ENCODE data around the gene ZEB2. TPM values are rescaled to one million over a fixed set of nuclear protein-coding genes. Genes with fewer than 3 reads are reported as not detected.

ZEB2 gene
- total RNA-seq, 5 donors from 2014 or later (not counting 1 experiment from before 2014, with no cell fraction given): 8.9 to 106 (median 23.7) TPM

DNA sequence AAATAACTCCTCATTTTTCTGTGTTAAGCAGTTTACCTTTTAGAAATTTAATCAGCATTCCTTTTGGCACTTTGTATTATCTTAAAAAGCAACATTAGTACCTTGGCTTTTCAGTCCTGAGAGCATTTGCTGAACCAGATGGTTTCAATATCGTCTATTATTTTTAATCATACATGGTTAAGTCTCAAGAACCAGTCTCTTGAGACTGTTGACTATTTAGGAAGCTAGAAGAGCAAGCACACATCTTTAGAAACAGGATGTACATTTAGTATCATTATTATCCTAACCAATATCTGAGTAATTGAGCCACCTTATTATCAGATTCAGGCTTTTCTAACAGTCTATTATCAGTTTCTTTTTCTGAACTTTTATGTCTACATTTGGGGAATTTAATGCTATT, 28.2 kb upstream of the ZEB2 start:
- H3K27ac Mint-ChIP-seq: no peak overlapping the region
- Histone ChIP-seq H3K4me1 (ENCODE audit: control insufficient read depth in 1 of 2, extremely low read depth in 1 of 2, insufficient read depth in 2 of 2, low read length in 2 of 2) (peaks cover 2 to 3% of the 10 kb centered on the region in 2 experiments), H3K27ac (ENCODE audit: low read length) (no peak overlapping the region), H3K4me3 (ENCODE audit: control insufficient read depth in 1 of 2, extremely low read depth in 1 of 2, low read length in 1 of 2) (no peak overlapping the region), H3K9me3 (no peaks in the 10 kb centered on the region), H3K36me3 (ENCODE audit: control insufficient read depth in 2 of 2, extremely low read depth in 1 of 2, insufficient read depth in 1 of 2, low read length in 1 of 2) (no peaks in the 10 kb centered on the region), H3K27me3 (replicated peaks in 1 of 2; ENCODE audit: control insufficient read depth in 2 of 2, extremely low read depth in 1 of 2, insufficient read depth in 2 of 2, low read length in 1 of 2) (no peaks in the 10 kb centered on the region)
- DNase-seq (no peak), ATAC-seq (replicated peaks in 1 of 4) (no peak)
- peaks cover 0 to 10% (median 3%) of the 10 kb centered on the region in 3 donors for H3K4me1 Mint-ChIP-seq
- peaks cover 1 to 8% of the 10 kb centered on the region in 2 donors for H3K27me3 Mint-ChIP-seq
- H3K36me3 Mint-ChIP-seq: no peaks in the 10 kb centered on the region
- ChIA-PET CTCF (no interaction called here), POLR2A (no interaction called here)
- no peaks in the 10 kb centered on the region for H3K9me3 Mint-ChIP-seq
- no CpG with 5 or more reads among the region's 1 CpG for WGBS (ENCODE audit: insufficient coverage)
- no peak overlapping the region for H3K4me3 Mint-ChIP-seq

DNA sequence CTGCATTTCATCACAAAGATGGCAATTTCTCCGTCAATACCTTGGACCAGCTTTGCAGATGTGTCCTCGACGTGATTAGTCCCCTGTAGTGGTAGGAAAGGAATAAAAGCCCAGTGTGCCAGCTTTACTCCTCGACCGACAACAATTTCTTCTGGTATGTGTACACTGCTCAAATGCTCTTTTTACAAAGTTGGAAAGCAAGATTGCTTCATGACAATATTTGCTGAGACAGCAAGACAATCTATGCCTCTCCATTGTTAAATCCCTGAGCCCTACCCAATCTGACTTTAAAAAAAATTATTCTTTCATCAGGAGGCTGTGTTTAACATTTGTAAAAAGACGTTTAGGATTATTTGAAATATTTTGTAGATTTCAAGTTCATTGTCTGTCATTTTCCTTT, 27.6 kb upstream of the ZEB2 start:
- ATAC-seq (replicated peaks in 1 of 4) (no peak), DNase-seq (no peak)
- Histone ChIP-seq H3K27me3 (replicated peaks in 1 of 2; ENCODE audit: control insufficient read depth in 2 of 2, extremely low read depth in 1 of 2, insufficient read depth in 2 of 2, low read length in 1 of 2) (no peaks in the 10 kb centered on the region), H3K36me3 (ENCODE audit: control insufficient read depth in 2 of 2, extremely low read depth in 1 of 2, insufficient read depth in 1 of 2, low read length in 1 of 2) (no peaks in the 10 kb centered on the region), H3K4me1 (ENCODE audit: control insufficient read depth in 1 of 2, extremely low read depth in 1 of 2, insufficient read depth in 2 of 2, low read length in 2 of 2) (peaks cover 2 to 3% of the 10 kb centered on the region in 2 experiments), H3K9me3 (no peaks in the 10 kb centered on the region), H3K27ac (ENCODE audit: low read length) (no peak overlapping the region), H3K4me3 (ENCODE audit: control insufficient read depth in 1 of 2, extremely low read depth in 1 of 2, low read length in 1 of 2) (no peak overlapping the region)
- Mint-ChIP-seq H3K9me3 (no peaks in the 10 kb centered on the region), H3K36me3 (no peaks in the 10 kb centered on the region), H3K4me3 (no peak overlapping the region), H3K27ac (no peak overlapping the region), H3K4me1 (peaks cover 0 to 10% (median 3%) of the 10 kb centered on the region in 3 donors), H3K27me3 (peaks cover 0 to 8% of the 10 kb centered on the region in 2 donors)
- no CpG with 5 or more reads among the region's 6 CpGs for WGBS (ENCODE audit: insufficient coverage)
- ChIA-PET POLR2A (no interaction called here), CTCF (no interaction called here)

DNA sequence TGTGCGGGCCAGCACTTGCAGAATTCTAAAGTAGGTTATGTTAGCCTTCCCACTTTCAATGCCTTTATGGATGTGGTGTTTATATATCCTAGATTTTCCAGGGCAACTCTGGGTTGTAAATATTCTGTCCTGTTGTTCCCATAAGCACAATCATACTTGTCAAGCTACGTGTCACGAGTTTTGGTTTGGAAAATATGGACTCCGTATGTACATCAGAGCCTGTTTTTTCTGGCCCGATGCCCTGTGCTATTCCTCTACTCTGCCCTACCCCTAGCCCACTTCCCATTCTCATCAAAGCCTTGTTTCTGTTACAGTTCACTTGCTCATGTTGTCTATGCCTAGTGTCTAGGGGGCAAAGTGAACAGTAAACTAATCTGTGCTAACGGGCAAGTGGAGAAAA, 27.0 kb upstream of the ZEB2 start:
- Mint-ChIP-seq H3K4me3 (no peak overlapping the region), H3K27ac (no peak overlapping the region), H3K36me3 (no peaks in the 10 kb centered on the region), H3K4me1 (peaks cover 0 to 10% (median 3%) of the 10 kb centered on the region in 3 donors), H3K27me3 (peaks cover 0 to 11% of the 10 kb centered on the region in 2 donors), H3K9me3 (no peaks in the 10 kb centered on the region)
- WGBS (ENCODE audit: insufficient coverage): no CpG with 5 or more reads among the region's 6 CpGs
- Histone ChIP-seq H3K4me3 (ENCODE audit: control insufficient read depth in 1 of 2, extremely low read depth in 1 of 2, low read length in 1 of 2) (no peak overlapping the region), H3K36me3 (ENCODE audit: control insufficient read depth in 2 of 2, extremely low read depth in 1 of 2, insufficient read depth in 1 of 2, low read length in 1 of 2) (no peaks in the 10 kb centered on the region), H3K4me1 (ENCODE audit: control insufficient read depth in 1 of 2, extremely low read depth in 1 of 2, insufficient read depth in 2 of 2, low read length in 2 of 2) (peaks cover 2 to 3% of the 10 kb centered on the region in 2 experiments), H3K27me3 (replicated peaks in 1 of 2; ENCODE audit: control insufficient read depth in 2 of 2, extremely low read depth in 1 of 2, insufficient read depth in 2 of 2, low read length in 1 of 2) (no peaks in the 10 kb centered on the region), H3K9me3 (no peaks in the 10 kb centered on the region), H3K27ac (ENCODE audit: low read length) (no peak overlapping the region)
- CTCF ChIA-PET: no interaction called here
- POLR2A ChIA-PET: no interaction called here
- no peak for DNase-seq
- no peak for ATAC-seq (replicated peaks in 1 of 4)

DNA sequence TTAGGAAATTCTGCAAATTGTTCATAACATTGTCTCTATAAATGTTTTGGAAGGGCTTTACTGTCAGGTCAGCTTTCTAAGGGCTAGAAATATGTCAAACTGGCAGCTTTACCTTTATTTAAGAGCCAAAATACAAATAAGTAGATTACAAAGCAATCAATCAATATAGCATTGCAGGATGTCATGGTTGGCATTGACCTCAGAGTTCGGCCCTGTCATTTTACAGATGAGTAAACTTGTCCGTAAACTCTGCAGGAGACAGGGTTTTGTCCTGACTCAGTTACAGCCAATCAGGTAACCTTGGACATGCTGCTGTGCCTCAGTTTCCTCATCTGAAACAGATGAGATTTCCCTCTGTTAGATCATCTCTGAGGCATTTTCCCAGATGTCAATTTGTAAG, 25.9 kb upstream of the ZEB2 start:
- CTCF ChIA-PET: no interaction called here
- H3K27ac ChIP-seq (ENCODE audit: low read length): no peak overlapping the region
- Mint-ChIP-seq H3K36me3 (no peaks in the 10 kb centered on the region), H3K27ac (no peak overlapping the region), H3K4me3 (no peak overlapping the region), H3K4me1 (peaks cover 0 to 10% (median 3%) of the 10 kb centered on the region in 3 donors), H3K27me3 (peaks cover 2 to 11% of the 10 kb centered on the region in 2 donors), H3K9me3 (no peaks in the 10 kb centered on the region)
- no peak overlapping the region for H3K4me3 ChIP-seq (ENCODE audit: control insufficient read depth in 1 of 2, extremely low read depth in 1 of 2, low read length in 1 of 2)
- H3K36me3 ChIP-seq (ENCODE audit: control insufficient read depth in 2 of 2, extremely low read depth in 1 of 2, insufficient read depth in 1 of 2, low read length in 1 of 2): no peaks in the 10 kb centered on the region
- DNase-seq: no peak
- POLR2A ChIA-PET: no interaction called here
- WGBS (ENCODE audit: insufficient coverage): 100% methylated on average over 2 of the region's 2 CpGs
- no peak for ATAC-seq (replicated peaks in 1 of 4)
- no peaks in the 10 kb centered on the region for H3K9me3 ChIP-seq
- no peaks in the 10 kb centered on the region for H3K27me3 ChIP-seq (replicated peaks in 1 of 2; ENCODE audit: control insufficient read depth in 2 of 2, extremely low read depth in 1 of 2, insufficient read depth in 2 of 2, low read length in 1 of 2)
- peaks cover 2 to 3% of the 10 kb centered on the region in 2 experiments for H3K4me1 ChIP-seq (ENCODE audit: control insufficient read depth in 1 of 2, extremely low read depth in 1 of 2, insufficient read depth in 2 of 2, low read length in 2 of 2)

DNA sequence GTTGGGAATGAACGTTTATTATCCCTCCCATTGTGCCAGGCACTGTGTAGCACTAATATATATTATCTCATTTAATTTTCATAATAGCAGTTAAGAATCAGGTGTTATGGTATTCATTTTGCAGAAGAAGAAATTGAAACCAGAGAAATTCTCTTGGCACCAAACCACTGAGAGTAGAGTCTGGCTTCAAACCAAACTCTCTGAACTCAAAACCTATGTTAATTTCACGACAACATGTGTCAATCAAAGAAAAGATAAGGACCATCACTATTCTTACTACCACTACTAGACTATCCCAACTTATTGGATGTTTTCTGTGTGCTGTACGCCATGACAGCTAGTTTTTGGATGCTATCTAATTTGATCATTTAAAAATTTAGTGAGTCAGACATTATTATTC, 24.1 kb upstream of the ZEB2 start:
- Histone ChIP-seq H3K4me1 (ENCODE audit: control insufficient read depth in 1 of 2, extremely low read depth in 1 of 2, insufficient read depth in 2 of 2, low read length in 2 of 2) (peaks cover 2 to 3% of the 10 kb centered on the region in 2 experiments), H3K27ac (ENCODE audit: low read length) (no peak overlapping the region), H3K4me3 (ENCODE audit: control insufficient read depth in 1 of 2, extremely low read depth in 1 of 2, low read length in 1 of 2) (no peak overlapping the region), H3K27me3 (replicated peaks in 1 of 2; ENCODE audit: control insufficient read depth in 2 of 2, extremely low read depth in 1 of 2, insufficient read depth in 2 of 2, low read length in 1 of 2) (no peaks in the 10 kb centered on the region), H3K36me3 (ENCODE audit: control insufficient read depth in 2 of 2, extremely low read depth in 1 of 2, insufficient read depth in 1 of 2, low read length in 1 of 2) (no peaks in the 10 kb centered on the region), H3K9me3 (no peaks in the 10 kb centered on the region)
- Mint-ChIP-seq H3K36me3 (no peaks in the 10 kb centered on the region), H3K4me3 (no peak overlapping the region), H3K27me3 (peaks cover 2 to 11% of the 10 kb centered on the region in 2 donors), H3K9me3 (no peaks in the 10 kb centered on the region), H3K27ac (no peak overlapping the region), H3K4me1 (peaks cover 0 to 8% (median 3%) of the 10 kb centered on the region in 3 donors)
- WGBS (ENCODE audit: insufficient coverage): no CpG with 5 or more reads among the region's 3 CpGs
- DNase-seq (no peak), ATAC-seq (replicated peaks in 1 of 4) (no peak)
- ChIA-PET POLR2A (no interaction called here), CTCF (no interaction called here)

DNA sequence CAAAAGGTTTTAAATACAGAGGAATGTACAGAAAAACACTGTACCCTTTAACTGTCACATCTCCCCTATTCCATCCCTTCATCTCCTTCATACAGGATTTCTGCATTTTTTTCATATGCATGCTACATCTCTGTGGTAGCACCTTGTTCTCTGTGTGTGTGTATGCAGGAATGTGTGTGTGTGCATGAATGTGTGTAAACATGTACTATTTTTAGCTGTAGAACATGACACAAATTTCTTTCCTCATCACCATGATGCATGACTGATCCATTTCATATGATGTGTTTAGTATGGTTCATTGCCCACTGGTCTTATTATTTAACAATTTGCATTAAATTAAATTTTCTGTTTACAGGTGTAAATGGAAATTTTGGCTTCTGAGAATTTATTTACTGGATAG, 21.5 kb upstream of the ZEB2 start:
- Histone ChIP-seq H3K27ac (ENCODE audit: low read length) (no peak overlapping the region), H3K36me3 (ENCODE audit: control insufficient read depth in 2 of 2, extremely low read depth in 1 of 2, insufficient read depth in 1 of 2, low read length in 1 of 2) (no peaks in the 10 kb centered on the region), H3K9me3 (no peaks in the 10 kb centered on the region), H3K27me3 (replicated peaks in 1 of 2; ENCODE audit: control insufficient read depth in 2 of 2, extremely low read depth in 1 of 2, insufficient read depth in 2 of 2, low read length in 1 of 2) (no peaks in the 10 kb centered on the region), H3K4me3 (ENCODE audit: control insufficient read depth in 1 of 2, extremely low read depth in 1 of 2, low read length in 1 of 2) (no peak overlapping the region), H3K4me1 (ENCODE audit: control insufficient read depth in 1 of 2, extremely low read depth in 1 of 2, insufficient read depth in 2 of 2, low read length in 2 of 2) (no peaks in the 10 kb centered on the region)
- H3K36me3 Mint-ChIP-seq: no peaks in the 10 kb centered on the region
- ATAC-seq (replicated peaks in 1 of 4) (no peak), DNase-seq (no peak)
- ChIA-PET CTCF (no interaction called here), POLR2A (interaction anchor here in 1 of 2 donors (0.6 kb wide), 1 partner anchor 1352 kb away, joined by 5 read pairs; no protein-coding TSS in a partner anchor)
- no peaks in the 10 kb centered on the region for H3K4me1 Mint-ChIP-seq
- H3K4me3 Mint-ChIP-seq: no peak overlapping the region
- no peaks in the 10 kb centered on the region for H3K9me3 Mint-ChIP-seq
- no peak overlapping the region for H3K27ac Mint-ChIP-seq
- H3K27me3 Mint-ChIP-seq: peaks cover 6 to 10% of the 10 kb centered on the region in 2 donors

DNA sequence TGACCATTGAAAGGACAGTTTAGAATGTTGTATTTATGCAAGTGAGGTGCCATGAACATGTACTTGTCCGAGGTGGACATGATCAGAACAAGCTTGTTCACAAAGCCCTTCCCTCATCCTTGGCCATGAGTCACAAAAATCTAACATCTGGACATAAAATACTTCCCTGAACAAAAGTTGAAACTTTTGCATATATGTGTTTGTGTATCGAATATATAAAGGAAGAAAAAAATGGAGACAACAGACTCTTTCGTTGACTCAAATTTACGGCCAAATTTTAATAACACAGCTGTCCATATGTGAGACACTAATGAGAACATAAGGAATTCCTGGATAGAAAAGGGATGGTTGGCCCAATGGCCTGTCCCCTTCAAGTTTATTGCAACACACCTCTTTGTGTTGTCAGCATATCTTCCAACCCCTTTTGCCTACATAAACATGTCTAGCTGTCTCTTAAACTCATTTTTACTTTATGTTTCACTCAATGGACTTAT, 19.4 kb upstream of the ZEB2 start:
- H3K36me3 Mint-ChIP-seq: no peaks in the 10 kb centered on the region
- Histone ChIP-seq H3K27ac (ENCODE audit: low read length) (no peak overlapping the region), H3K36me3 (ENCODE audit: control insufficient read depth in 2 of 2, extremely low read depth in 1 of 2, insufficient read depth in 1 of 2, low read length in 1 of 2) (no peaks in the 10 kb centered on the region), H3K9me3 (no peaks in the 10 kb centered on the region), H3K27me3 (replicated peaks in 1 of 2; ENCODE audit: control insufficient read depth in 2 of 2, extremely low read depth in 1 of 2, insufficient read depth in 2 of 2, low read length in 1 of 2) (no peaks in the 10 kb centered on the region), H3K4me1 (ENCODE audit: control insufficient read depth in 1 of 2, extremely low read depth in 1 of 2, insufficient read depth in 2 of 2, low read length in 2 of 2) (no peaks in the 10 kb centered on the region), H3K4me3 (ENCODE audit: control insufficient read depth in 1 of 2, extremely low read depth in 1 of 2, low read length in 1 of 2) (no peak overlapping the region)
- ChIA-PET CTCF (no interaction called here), POLR2A (no interaction called here)
- no peaks in the 10 kb centered on the region for H3K9me3 Mint-ChIP-seq
- H3K4me3 Mint-ChIP-seq: no peak overlapping the region
- no CpG with 5 or more reads among the region's 4 CpGs for WGBS (ENCODE audit: insufficient coverage)
- peaks cover 11 to 12% of the 10 kb centered on the region in 2 donors for H3K27me3 Mint-ChIP-seq
- DNase-seq: no peak
- ATAC-seq (replicated peaks in 1 of 4): no peak
- H3K27ac Mint-ChIP-seq: no peak overlapping the region
- H3K4me1 Mint-ChIP-seq: no peaks in the 10 kb centered on the region

Data from T-cell (primary cell).